Measurements from ENCODE around the gene SDHB.

SDHB gene

GRCh38 chr1:17052038-17052437 lies 1.8 kb downstream of the SDHB start:
- no peak overlapping the region for H3K4me3 ChIP-seq (ENCODE audit: low read depth, low read length)
- TF ChIP-seq CTCF (IDR thresholded peaks at IDR 0.05; ENCODE audit: low read depth, low read length, missing control alignments) = no peak
- DNase-seq (ENCODE audit: low read depth) = no peak

GRCh38 chr1:17047924-17048323 lies 5.9 kb downstream of the SDHB start:
- DNase-seq (ENCODE audit: low read depth) = no peak

GRCh38 chr1:17046334-17046657 lies 7.5 kb downstream of the SDHB start:
- no peak for TF ChIP-seq CTCF (IDR thresholded peaks at IDR 0.05; ENCODE audit: low read depth, low read length, missing control alignments)
- no peak for DNase-seq (ENCODE audit: low read depth)
- H3K4me3 ChIP-seq (ENCODE audit: low read depth, low read length) = no peak overlapping the region

More at GRCh38 chr1:17047924-17048323, 5.9 kb downstream of the SDHB start:
- H3K4me3 ChIP-seq (ENCODE audit: low read depth, low read length) = no peak overlapping the region
- no peak for TF ChIP-seq CTCF (IDR thresholded peaks at IDR 0.05; ENCODE audit: low read depth, low read length, missing control alignments)

- H3K4me3 ChIP-seq (ENCODE audit: low read depth, low read length) = no peak overlapping the region
- DNase-seq (ENCODE audit: low read depth) = no peak
- TF ChIP-seq CTCF (IDR thresholded peaks at IDR 0.05; ENCODE audit: low read depth, low read length, missing control alignments) = peak; percentile 62
These were observed 8.0 kb downstream of the SDHB start for GRCh38 chr1:17045634-17046333.

- no peak for DNase-seq (ENCODE audit: low read depth)
- H3K4me3 ChIP-seq (ENCODE audit: low read depth, low read length) = no peak overlapping the region
- TF ChIP-seq CTCF (IDR thresholded peaks at IDR 0.05; ENCODE audit: low read depth, low read length, missing control alignments) = no peak
These were observed 8.7 kb downstream of the SDHB start for GRCh38 chr1:17045150-17045549.

- TF ChIP-seq CTCF (IDR thresholded peaks at IDR 0.05; ENCODE audit: low read depth, low read length, missing control alignments) = no peak
- no peak overlapping the region for H3K4me3 ChIP-seq (ENCODE audit: low read depth, low read length)
- DNase-seq (ENCODE audit: low read depth) = no peak
These were observed 10.2 kb downstream of the SDHB start for GRCh38 chr1:17043676-17044075.

- no peak for TF ChIP-seq CTCF (IDR thresholded peaks at IDR 0.05; ENCODE audit: low read depth, low read length, missing control alignments)
- no peak overlapping the region for H3K4me3 ChIP-seq (ENCODE audit: low read depth, low read length)
- DNase-seq (ENCODE audit: low read depth) = no peak
These were observed 13.7 kb downstream of the SDHB start for GRCh38 chr1:17040135-17040534.
